Neural progenitor cell (in vitro differentiated cells): ENCODE results near the gene LAMP1. TPM values are rescaled to one million over a fixed set of nuclear protein-coding genes. Genes with fewer than 3 reads are reported as not detected.

Experiments used
- DNase-seq: peaks from one replicate; pipeline ENCODE4 v3.0.0-alpha.2; 2016; ENCODE audit warnings: low spot score
- H2AFZ ChIP-seq: fragments of 200-600 bp; sonication (generic); replicated peaks from 2 replicates; pipeline ENCODE4 v1.6.1; 2016; ENCODE audit warnings: antibody characterized with exemption
- H3F3A ChIP-seq: fragments of 200-600 bp; sonication (generic); 2 replicates; pipeline ENCODE4 v1.6.1; 2016; ENCODE audit warnings: antibody characterized with exemption, low read depth
- H3K27ac ChIP-seq: fragments of 200-600 bp; sonication (generic); 2 replicates; pipeline ENCODE4 v1.5.1; 2016; ENCODE audit warnings: mild to moderate bottlenecking
- H3K27me3 ChIP-seq: fragments of 200-600 bp; sonication (generic); 2 replicates; pipeline ENCODE4 v1.6.1; 2016; ENCODE audit warnings: mild to moderate bottlenecking, moderate library complexity
- H3K36me3 ChIP-seq: fragments of 200-600 bp; sonication (generic); 2 replicates; pipeline ENCODE4 v1.5.1; 2016
- H3K4me1 ChIP-seq: fragments of 200-600 bp; sonication (generic); 2 replicates; pipeline ENCODE4 v1.6.1; 2016; ENCODE audit warnings: mixed run types
- H3K4me2 ChIP-seq: fragments of 200-600 bp; sonication (generic); 2 replicates; pipeline ENCODE4 v1.6.1; 2016
- H3K4me3 ChIP-seq: fragments of 200-600 bp; sonication (generic); 2 replicates; pipeline ENCODE4 v1.5.1; 2016
- H3K79me2 ChIP-seq: fragments of 200-600 bp; sonication (generic); 2 replicates; pipeline ENCODE4 v1.6.1; 2016; ENCODE audit warnings: low read depth
- H3K9ac ChIP-seq: fragments of 200-600 bp; sonication (generic); 2 replicates; pipeline ENCODE4 v1.6.1; 2016
- H3K9me3 ChIP-seq: fragments of 200-600 bp; sonication (generic); 2 replicates; pipeline ENCODE4 v1.5.1; 2016; ENCODE audit warnings: low read depth
- H4K20me1 ChIP-seq: fragments of 200-600 bp; sonication (generic); 2 replicates; pipeline ENCODE4 v1.6.1; 2016; ENCODE audit warnings: low read depth
- H3K27ac Mint-ChIP-seq: 3 replicates; pipeline ENCODE4 v1.8.0; 2021; ENCODE audit warnings: mixed read lengths
- H3K27me3 Mint-ChIP-seq: 2 replicates; pipeline ENCODE4 v1.8.0; 2022; ENCODE audit warnings: low read depth, mild to moderate bottlenecking, inconsistent platforms, moderate library complexity, mixed read lengths; ENCODE audit not compliant: insufficient read depth
- H3K36me3 Mint-ChIP-seq: 3 replicates; pipeline ENCODE4 v1.8.0; 2021; ENCODE audit warnings: mixed read lengths
- H3K4me1 Mint-ChIP-seq: 3 replicates; pipeline ENCODE4 v1.8.0; 2021; ENCODE audit warnings: mixed read lengths
- H3K4me3 Mint-ChIP-seq: 3 replicates; pipeline ENCODE4 v1.8.0; 2021; ENCODE audit warnings: mild to moderate bottlenecking, moderate library complexity, mixed read lengths
- H3K9me3 Mint-ChIP-seq: 3 replicates; pipeline ENCODE4 v1.8.0; 2020; ENCODE audit warnings: mixed read lengths
- CTCF ChIP-seq: fragments of 200-600 bp; sonication (generic); IDR thresholded peaks from 2 replicates; pipeline ENCODE4 v1.5.1; 2017; ENCODE audit warnings: antibody characterized with exemption, mild to moderate bottlenecking
- EZH2 ChIP-seq: fragments of 200-600 bp; sonication (generic); IDR thresholded peaks from 2 replicates; pipeline ENCODE4 v1.6.1; 2017; ENCODE audit warnings: antibody characterized with exemption, mild to moderate bottlenecking, moderate library complexity
- EZH2phosphoT487 ChIP-seq: fragments of 200-600 bp; sonication (generic); IDR thresholded peaks from 2 replicates; pipeline ENCODE4 v1.6.1; 2017; ENCODE audit warnings: antibody characterized with exemption
- total RNA-seq: library from RNA; depleted of rRNA; stranded (reverse); fragments of >200 nt; gene quantifications from 2 replicates; pipeline ENCODE4 v1.2.3, GENCODE V29; 2015; ENCODE audit warnings: low replicate concordance

Gene LAMP1
- total RNA-seq, 1 donor from 2014 or later: 49.7 TPM

DNA sequence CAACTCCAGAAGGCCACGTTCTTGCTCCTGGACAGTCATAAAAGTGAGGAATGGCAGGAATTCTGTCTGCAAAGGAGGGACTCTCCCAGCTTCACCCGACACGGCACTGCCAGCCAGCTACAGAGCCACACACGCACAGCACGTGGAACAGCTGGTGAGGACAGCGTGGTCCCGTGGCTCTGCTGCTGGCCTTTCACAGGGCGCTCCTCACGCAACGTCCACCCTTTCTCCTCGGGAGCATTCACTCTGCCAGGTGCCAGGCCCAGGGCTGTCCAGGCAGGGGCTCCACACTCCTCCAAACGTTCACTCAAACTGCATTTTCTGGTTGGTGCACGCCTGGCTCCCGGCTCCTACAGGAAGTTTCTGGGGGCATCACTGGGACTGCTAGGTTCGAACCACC is 52.5 kb downstream of the LAMP1 start:
- H4K20me1 ChIP-seq: no peaks in the 10 kb centered on the region
- no peaks in the 10 kb centered on the region for H3K79me2 ChIP-seq
- no peak for DNase-seq
- no peak overlapping the region for H3K9ac ChIP-seq
- Mint-ChIP-seq H3K4me3 (no peak overlapping the region), H3K9me3 (peaks cover 12% of the 10 kb centered on the region), H3K27ac (no peak overlapping the region), H3K27me3 (peaks cover 10% of the 10 kb centered on the region), H3K36me3 (peaks cover 30% of the 10 kb centered on the region), H3K4me1 (no peaks in the 10 kb centered on the region)
- no peak overlapping the region for H3K27ac ChIP-seq
- no peaks in the 10 kb centered on the region for H3K27me3 ChIP-seq
- H3K4me1 ChIP-seq: no peaks in the 10 kb centered on the region
- H3K36me3 ChIP-seq: no peaks in the 10 kb centered on the region
- H3K9me3 ChIP-seq: no peaks in the 10 kb centered on the region
- no peak for TF ChIP-seq CTCF
- no peak for TF ChIP-seq EZH2phosphoT487
- TF ChIP-seq EZH2: no peak
- H3K4me2 ChIP-seq: no peak overlapping the region
- peaks cover 3% of the 10 kb centered on the region for H3F3A ChIP-seq
- H3K4me3 ChIP-seq: no peak overlapping the region
- H2AFZ ChIP-seq: no peak overlapping the region

DNA sequence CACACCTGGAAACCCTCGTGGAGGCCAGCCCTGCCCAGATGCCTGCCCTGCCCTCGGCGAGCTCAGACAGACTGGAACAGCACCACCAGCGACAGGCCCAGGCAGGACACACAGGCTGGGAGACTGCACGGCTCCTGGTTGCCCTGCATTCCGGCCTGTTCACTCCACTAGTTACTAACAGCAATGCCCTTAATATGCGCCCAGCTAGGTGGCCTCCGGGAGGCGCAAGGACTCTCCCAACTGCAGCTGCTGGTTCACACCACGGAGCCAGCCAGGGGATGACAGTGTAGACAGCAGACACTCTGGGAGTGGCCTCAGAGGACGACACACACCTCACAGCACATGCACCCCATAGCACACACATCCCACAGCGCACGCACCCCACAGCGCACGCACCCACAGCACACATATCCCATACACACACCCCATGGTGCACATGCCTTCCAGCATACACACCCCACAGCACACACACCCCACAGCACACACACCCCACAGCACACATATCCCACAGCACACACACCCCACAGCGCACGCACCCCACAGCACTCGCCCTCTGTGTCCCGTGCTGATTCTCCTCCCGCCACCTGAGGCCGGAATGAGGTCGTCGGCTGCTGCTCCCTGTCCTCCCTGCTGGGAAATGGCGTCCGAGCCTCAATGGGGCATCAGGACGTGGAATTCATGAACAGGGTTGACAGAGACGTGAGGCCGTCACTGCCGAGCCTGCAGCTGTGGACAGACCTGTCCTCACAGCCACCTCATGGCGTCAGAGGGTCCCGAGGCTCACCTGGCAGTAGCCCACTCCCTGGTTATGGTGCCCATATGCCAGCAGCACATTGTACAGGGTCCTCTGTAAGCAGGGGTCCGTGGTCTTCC is 53.3 kb downstream of the LAMP1 start:
- H3K4me1 ChIP-seq: no peaks in the 10 kb centered on the region
- no peak overlapping the region for H3K4me2 ChIP-seq
- Mint-ChIP-seq H3K27me3 (peaks cover 9% of the 10 kb centered on the region), H3K9me3 (peaks cover 11% of the 10 kb centered on the region), H3K27ac (peak overlapping the region; percentile 46), H3K4me1 (no peaks in the 10 kb centered on the region), H3K4me3 (peak overlapping the region; percentile 58), H3K36me3 (peaks cover 25% of the 10 kb centered on the region)
- peak; percentile 28 for DNase-seq
- peaks cover 3% of the 10 kb centered on the region for H3F3A ChIP-seq
- H3K27ac ChIP-seq: no peak overlapping the region
- no peaks in the 10 kb centered on the region for H3K27me3 ChIP-seq
- no peaks in the 10 kb centered on the region for H3K36me3 ChIP-seq
- H3K9me3 ChIP-seq: no peaks in the 10 kb centered on the region
- H3K9ac ChIP-seq: no peak overlapping the region
- peak; percentile 28 for TF ChIP-seq CTCF
- no peak for TF ChIP-seq EZH2
- no peaks in the 10 kb centered on the region for H4K20me1 ChIP-seq
- no peaks in the 10 kb centered on the region for H3K79me2 ChIP-seq
- H3K4me3 ChIP-seq: no peak overlapping the region
- no peak overlapping the region for H2AFZ ChIP-seq

DNA sequence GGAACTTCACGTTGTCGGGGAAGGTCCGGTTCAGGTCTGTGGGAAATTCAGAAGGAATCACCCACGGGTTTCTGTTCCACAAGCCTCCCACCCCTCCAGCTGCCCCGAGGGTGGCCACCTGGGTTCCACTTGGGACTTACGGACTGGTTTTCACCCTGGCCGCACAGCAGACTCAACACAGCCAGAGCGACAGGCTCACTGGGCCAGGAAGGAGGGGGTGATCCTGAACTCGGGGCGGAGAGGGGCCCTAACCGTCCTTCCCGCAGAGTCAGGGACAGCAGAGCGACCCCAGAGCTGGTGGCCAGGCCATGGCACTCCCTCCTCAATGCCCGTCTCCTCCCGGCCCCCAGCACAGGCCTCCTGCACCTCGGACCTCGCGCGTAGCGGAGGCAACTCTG is 53.9 kb downstream of the LAMP1 start:
- Histone ChIP-seq H3K27ac (no peak overlapping the region), H3K79me2 (no peaks in the 10 kb centered on the region), H4K20me1 (no peaks in the 10 kb centered on the region), H3K27me3 (no peaks in the 10 kb centered on the region), H3K4me3 (no peak overlapping the region), H3K9me3 (no peaks in the 10 kb centered on the region), H2AFZ (no peak overlapping the region), H3K4me2 (no peak overlapping the region), H3K4me1 (no peaks in the 10 kb centered on the region), H3F3A (peaks cover 3% of the 10 kb centered on the region), H3K9ac (no peak overlapping the region), H3K36me3 (no peaks in the 10 kb centered on the region)
- no peak overlapping the region for H3K4me3 Mint-ChIP-seq
- DNase-seq: no peak
- H3K4me1 Mint-ChIP-seq: peaks cover 3% of the 10 kb centered on the region
- H3K27me3 Mint-ChIP-seq: peaks cover 5% of the 10 kb centered on the region
- TF ChIP-seq EZH2 (no peak), CTCF (no peak), EZH2phosphoT487 (no peak)
- H3K36me3 Mint-ChIP-seq: peaks cover 21% of the 10 kb centered on the region
- H3K27ac Mint-ChIP-seq: no peak overlapping the region
- H3K9me3 Mint-ChIP-seq: peaks cover 6% of the 10 kb centered on the region
